Ectodermal cell (in vitro differentiated cells): ENCODE results near the gene ABCA7. TPM values are rescaled to one million over a fixed set of nuclear protein-coding genes. Genes with fewer than 3 reads are reported as not detected.
A peak's percentile ranks its signal among the peaks of the same experiment; 100 is the strongest.

Experiments
- H3K27ac ChIP-seq: 2 replicates; pipeline ENCODE4 v1.7.0; 2013; ENCODE audit warnings: mild to moderate bottlenecking, low read depth, low read length; ENCODE audit not compliant: insufficient read depth, poor library complexity, severe bottlenecking
- H3K27me3 ChIP-seq: 2 replicates; pipeline ENCODE4 v1.7.0; 2013; ENCODE audit warnings: mild to moderate bottlenecking, low read length; ENCODE audit not compliant: insufficient read depth, control insufficient read depth, poor library complexity, severe bottlenecking
- H3K36me3 ChIP-seq: one replicate; pipeline ENCODE4 v1.7.0; 2013; ENCODE audit warnings: low read length; ENCODE audit not compliant: control insufficient read depth, insufficient read depth
- H3K4me1 ChIP-seq: one replicate; pipeline ENCODE4 v1.7.0; 2013; ENCODE audit warnings: low read length; ENCODE audit not compliant: control insufficient read depth, insufficient read depth
- H3K4me3 ChIP-seq: 2 replicates; pipeline ENCODE4 v1.7.0; 2013; ENCODE audit warnings: low read depth, low read length, control low read depth; ENCODE audit not compliant: insufficient read depth
- H3K9me3 ChIP-seq: 2 replicates; pipeline ENCODE4 v1.7.0; 2013; ENCODE audit warnings: mild to moderate bottlenecking, low read length, moderate library complexity; ENCODE audit not compliant: control insufficient read depth
- WGBS, 2 experiments: methylation state at CpG; one replicate each; pipeline ENCODE4 v1.1.7; 2013; ENCODE audit warnings: missing lambda C conversion rate in 2 of 2; 5-methylcytosine and 5-hydroxymethylcytosine counted together
- polyA plus RNA-seq, 4 experiments: library from polyadenylated mRNA; stranded (reverse); fragments of 50-300 nt; gene quantifications; one replicate each; pipeline ENCODE4 v1.2.3, GENCODE V29; 2013

Gene ABCA7, protein sequence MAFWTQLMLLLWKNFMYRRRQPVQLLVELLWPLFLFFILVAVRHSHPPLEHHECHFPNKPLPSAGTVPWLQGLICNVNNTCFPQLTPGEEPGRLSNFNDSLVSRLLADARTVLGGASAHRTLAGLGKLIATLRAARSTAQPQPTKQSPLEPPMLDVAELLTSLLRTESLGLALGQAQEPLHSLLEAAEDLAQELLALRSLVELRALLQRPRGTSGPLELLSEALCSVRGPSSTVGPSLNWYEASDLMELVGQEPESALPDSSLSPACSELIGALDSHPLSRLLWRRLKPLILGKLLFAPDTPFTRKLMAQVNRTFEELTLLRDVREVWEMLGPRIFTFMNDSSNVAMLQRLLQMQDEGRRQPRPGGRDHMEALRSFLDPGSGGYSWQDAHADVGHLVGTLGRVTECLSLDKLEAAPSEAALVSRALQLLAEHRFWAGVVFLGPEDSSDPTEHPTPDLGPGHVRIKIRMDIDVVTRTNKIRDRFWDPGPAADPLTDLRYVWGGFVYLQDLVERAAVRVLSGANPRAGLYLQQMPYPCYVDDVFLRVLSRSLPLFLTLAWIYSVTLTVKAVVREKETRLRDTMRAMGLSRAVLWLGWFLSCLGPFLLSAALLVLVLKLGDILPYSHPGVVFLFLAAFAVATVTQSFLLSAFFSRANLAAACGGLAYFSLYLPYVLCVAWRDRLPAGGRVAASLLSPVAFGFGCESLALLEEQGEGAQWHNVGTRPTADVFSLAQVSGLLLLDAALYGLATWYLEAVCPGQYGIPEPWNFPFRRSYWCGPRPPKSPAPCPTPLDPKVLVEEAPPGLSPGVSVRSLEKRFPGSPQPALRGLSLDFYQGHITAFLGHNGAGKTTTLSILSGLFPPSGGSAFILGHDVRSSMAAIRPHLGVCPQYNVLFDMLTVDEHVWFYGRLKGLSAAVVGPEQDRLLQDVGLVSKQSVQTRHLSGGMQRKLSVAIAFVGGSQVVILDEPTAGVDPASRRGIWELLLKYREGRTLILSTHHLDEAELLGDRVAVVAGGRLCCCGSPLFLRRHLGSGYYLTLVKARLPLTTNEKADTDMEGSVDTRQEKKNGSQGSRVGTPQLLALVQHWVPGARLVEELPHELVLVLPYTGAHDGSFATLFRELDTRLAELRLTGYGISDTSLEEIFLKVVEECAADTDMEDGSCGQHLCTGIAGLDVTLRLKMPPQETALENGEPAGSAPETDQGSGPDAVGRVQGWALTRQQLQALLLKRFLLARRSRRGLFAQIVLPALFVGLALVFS (N-terminal part only)
- 20.1 TPM for polyA plus RNA-seq (2013, experiment 1 of 4)
- 26.0 TPM for polyA plus RNA-seq (2013, experiment 2 of 4)
- polyA plus RNA-seq (2013, experiment 3 of 4) = 16.4 TPM
- polyA plus RNA-seq (2013, experiment 4 of 4) = 20.1 TPM

GRCh38 chr19:1039646-1040475 is at the start of gene ABCA7:
TSS of gene ABCA7 (plus strand) at chr19:1040107. CDS start at chr19:1041362, 1,255 bp downstream.
- Histone ChIP-seq H3K27ac (no peak within 1 kb of the TSS), H3K4me3 (peak within 1 kb of the TSS; percentile 74), H3K9me3 (no peaks in the 10 kb centered on the region), H3K27me3 (no peaks in the 10 kb centered on the region), H3K4me1 (peaks cover 9% of the 10 kb centered on the region), H3K36me3 (peaks cover 11% of the 10 kb centered on the region)
- WGBS, 2 experiments = 2 to 3% methylated on average over 56 of the region's 56 CpGs

GRCh38 chr19:990119-990571 is 49.8 kb upstream of the ABCA7 start:
- peaks cover 31% of the 10 kb centered on the region for H3K36me3 ChIP-seq
- H3K4me3 ChIP-seq = no peak overlapping the region
- no peaks in the 10 kb centered on the region for H3K9me3 ChIP-seq
- H3K4me1 ChIP-seq = no peaks in the 10 kb centered on the region
- 83 to 84% methylated on average over 27 of the region's 27 CpGs for whole genome bisulfite sequencing, 2 experiments
- no peaks in the 10 kb centered on the region for H3K27me3 ChIP-seq
- H3K27ac ChIP-seq = no peak overlapping the region

DNA sequence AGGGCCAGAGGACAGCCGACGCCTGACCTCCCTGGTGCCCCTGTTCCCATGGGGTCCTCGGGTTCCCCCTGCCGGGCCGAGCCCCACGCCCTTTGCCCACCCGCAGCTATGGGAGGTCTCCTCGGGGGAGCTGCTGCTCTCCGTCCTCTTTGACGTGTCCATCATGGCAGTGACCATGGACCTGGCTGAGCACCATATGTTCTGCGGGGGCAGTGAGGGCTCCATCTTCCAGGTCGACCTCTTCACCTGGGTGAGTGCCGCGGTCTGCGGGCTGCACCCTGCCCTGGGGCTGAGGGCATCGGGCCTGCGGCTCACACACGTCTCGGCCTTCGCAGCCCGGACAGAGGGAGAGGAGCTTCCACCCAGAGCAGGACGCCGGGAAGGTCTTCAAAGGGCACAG is 49.2 kb upstream of the ABCA7 start:
- Histone ChIP-seq H3K27me3 (peaks cover 1% of the 10 kb centered on the region), H3K36me3 (peaks cover 29% of the 10 kb centered on the region), H3K4me3 (no peak overlapping the region), H3K9me3 (no peaks in the 10 kb centered on the region), H3K4me1 (no peaks in the 10 kb centered on the region), H3K27ac (no peak overlapping the region)
- WGBS, 2 experiments = 92% methylated on average over 23 of the region's 23 CpGs

- peaks cover 4% of the 10 kb centered on the region for H3K4me1 ChIP-seq
- WGBS, 2 experiments = 88 to 90% methylated on average over 42 to 44 of the region's 47 CpGs
- H3K9me3 ChIP-seq = no peaks in the 10 kb centered on the region
- peaks cover 7% of the 10 kb centered on the region for H3K27me3 ChIP-seq
- peaks cover 23% of the 10 kb centered on the region for H3K36me3 ChIP-seq
- H3K4me3 ChIP-seq = no peak overlapping the region
- no peak overlapping the region for H3K27ac ChIP-seq
Measured at GRCh38 chr19:991174-991931, 48.6 kb upstream of the ABCA7 start.

DNA sequence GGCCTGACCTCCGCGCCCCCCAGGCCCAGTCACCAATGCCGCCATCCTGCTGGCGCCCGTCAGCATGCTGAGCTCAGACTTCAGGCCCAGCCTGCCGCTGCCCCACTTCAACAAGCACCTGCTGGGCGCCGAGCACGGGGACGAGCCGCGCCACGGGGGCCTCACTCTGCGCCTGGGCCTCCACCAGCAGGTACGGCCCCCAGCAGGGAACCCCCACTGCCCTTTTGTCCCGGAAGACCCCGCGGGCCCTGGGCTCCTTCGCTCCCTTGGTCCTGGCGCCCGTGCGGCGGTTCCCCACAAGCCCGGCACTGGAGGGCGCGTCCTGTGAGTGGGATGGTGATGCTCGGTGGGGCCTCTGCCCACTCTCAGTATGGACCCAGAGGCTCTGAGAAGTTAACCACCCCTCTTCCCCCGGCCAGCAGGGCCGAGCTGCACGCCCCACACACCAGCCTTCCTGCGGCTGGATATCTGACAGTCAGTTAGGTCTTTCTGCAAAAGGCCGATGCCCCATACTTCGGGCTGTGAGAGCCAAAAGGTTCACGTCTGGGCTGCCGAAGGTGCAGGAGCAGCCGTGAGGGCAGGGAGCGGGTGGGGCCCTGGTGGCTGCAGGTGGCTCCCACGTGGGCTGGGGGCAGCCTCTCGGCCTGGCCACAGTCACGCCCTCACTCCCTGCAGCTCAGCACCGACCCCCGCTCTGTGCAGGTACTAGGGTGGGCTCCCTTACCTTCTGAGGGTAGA is 47.8 kb upstream of the ABCA7 start:
- no peaks in the 10 kb centered on the region for H3K9me3 ChIP-seq
- H3K4me3 ChIP-seq = no peak overlapping the region
- H3K36me3 ChIP-seq = peaks cover 16% of the 10 kb centered on the region
- H3K27ac ChIP-seq = no peak overlapping the region
- H3K4me1 ChIP-seq = peaks cover 4% of the 10 kb centered on the region
- H3K27me3 ChIP-seq = peaks cover 15% of the 10 kb centered on the region
- WGBS, 2 experiments = 95% methylated on average over 42 of the region's 42 CpGs

DNA sequence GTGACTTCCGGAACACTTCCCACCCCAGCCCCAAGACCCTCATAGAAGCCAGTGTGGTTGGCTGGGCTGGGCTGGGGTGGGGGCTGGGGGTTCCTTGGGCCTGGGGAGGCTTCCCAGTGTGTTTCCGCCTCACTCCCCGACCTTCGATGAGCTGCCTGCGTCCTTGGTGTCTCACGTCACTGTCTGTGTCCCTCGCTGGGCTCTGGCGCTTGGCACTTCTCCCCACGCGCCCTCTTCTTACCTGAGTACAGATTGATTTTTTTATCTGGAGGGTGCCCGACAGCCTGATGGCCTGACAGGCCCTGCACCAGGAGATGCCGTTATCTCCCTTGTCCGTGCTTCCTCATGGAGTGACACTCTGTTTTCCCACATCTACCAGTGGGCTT is 47.2 kb upstream of the ABCA7 start:
- peaks cover 20% of the 10 kb centered on the region for H3K27me3 ChIP-seq
- H3K4me1 ChIP-seq = peaks cover 4% of the 10 kb centered on the region
- H3K4me3 ChIP-seq = no peak overlapping the region
- H3K9me3 ChIP-seq = no peaks in the 10 kb centered on the region
- 95 to 96% methylated on average over 13 of the region's 13 CpGs for WGBS, 2 experiments
- peaks cover 11% of the 10 kb centered on the region for H3K36me3 ChIP-seq
- no peak overlapping the region for H3K27ac ChIP-seq

GRCh38 chr19:993361-993830 is 46.5 kb upstream of the ABCA7 start:
- Histone ChIP-seq H3K27me3 (peaks cover 28% of the 10 kb centered on the region), H3K4me3 (no peak overlapping the region), H3K4me1 (peaks cover 4% of the 10 kb centered on the region), H3K9me3 (no peaks in the 10 kb centered on the region), H3K36me3 (peaks cover 11% of the 10 kb centered on the region), H3K27ac (no peak overlapping the region)
- WGBS, 2 experiments = 93 to 95% methylated on average over 17 of the region's 17 CpGs

GRCh38 chr19:993831-994393 is 46.0 kb upstream of the ABCA7 start:
- Histone ChIP-seq H3K9me3 (no peaks in the 10 kb centered on the region), H3K4me1 (peaks cover 4% of the 10 kb centered on the region), H3K27ac (no peak overlapping the region), H3K4me3 (no peak overlapping the region), H3K27me3 (peaks cover 33% of the 10 kb centered on the region), H3K36me3 (peaks cover 11% of the 10 kb centered on the region)
- 94% methylated on average over 43 of the region's 43 CpGs for WGBS, 2 experiments
